Hypothalamus (tissue), 51 donors: ENCODE data around the gene TNS3.
A peak's percentile ranks its signal among the peaks of the same experiment; 100 is the strongest.
"Not testable (repeated sequence)": the region's sequence is repeated elsewhere in the genome, so short reads cannot be mapped to it uniquely, and the experiment has no call there.

Experiments used
- DNase-seq, 51 donors: peaks; one replicate each; lab custom pipeline; 2025; lab: John Stamatoyannopoulos, UW

TNS3 gene

DNA sequence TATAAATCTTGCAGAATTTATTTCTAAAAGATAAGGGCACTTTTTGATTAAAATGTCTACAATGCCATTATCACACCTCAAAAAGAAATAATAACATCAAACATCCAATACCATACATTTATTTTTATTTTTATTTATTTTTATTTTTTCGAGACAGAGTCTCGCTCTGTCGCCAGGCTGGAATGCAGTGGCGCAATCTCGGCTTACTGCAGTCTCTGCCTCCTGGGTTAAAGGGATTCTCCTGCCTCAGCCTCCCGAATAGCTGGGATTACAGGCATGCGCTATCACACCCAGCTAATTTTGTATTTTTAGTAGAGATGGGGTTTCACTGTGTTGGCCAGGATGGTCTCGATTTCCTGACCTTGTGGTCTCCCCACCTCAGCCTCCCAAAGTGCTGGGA is 140.9 kb downstream of the TNS3 start:
- not testable (repeated sequence) for DNase-seq

DNA sequence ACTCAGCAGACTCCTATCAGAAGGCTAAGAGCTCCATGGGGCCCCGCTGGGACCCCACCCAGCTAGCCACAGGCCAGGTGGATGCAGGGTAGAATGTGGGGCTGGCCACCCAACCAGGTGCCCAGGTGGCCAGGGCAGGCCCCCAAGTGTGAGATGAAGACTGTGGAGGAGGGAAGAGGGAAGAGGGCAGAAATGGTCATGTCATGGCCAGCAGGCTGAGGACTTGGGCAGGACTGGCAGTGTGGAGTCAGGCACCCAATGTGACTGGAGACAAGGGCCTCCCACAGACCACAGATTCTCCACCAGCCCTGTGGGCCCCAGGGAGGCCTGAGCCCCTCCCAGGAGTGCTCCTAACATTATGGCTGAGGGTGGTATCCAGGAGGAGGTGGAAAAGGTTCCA is 141.6 kb downstream of the TNS3 start:
- DNase-seq = no peak

- DNase-seq = no peak
Measured at GRCh38 chr7:47439181-47439667, 142.7 kb downstream of the TNS3 start.

GRCh38 chr7:47438411-47439029 is 143.4 kb downstream of the TNS3 start:
- no peak for DNase-seq

- peak in 31 of 51 donors; percentile 6 to 67 (median 34) for DNase-seq
Measured at GRCh38 chr7:47435889-47436312, 146.0 kb downstream of the TNS3 start.

GRCh38 chr7:47433564-47433895 is 148.4 kb downstream of the TNS3 start:
- DNase-seq = no peak

GRCh38 chr7:47432671-47433563 is 149.0 kb downstream of the TNS3 start:
- DNase-seq = no peak

- DNase-seq = no peak
Measured at GRCh38 chr7:47430422-47430821, 151.5 kb downstream of the TNS3 start.

DNA sequence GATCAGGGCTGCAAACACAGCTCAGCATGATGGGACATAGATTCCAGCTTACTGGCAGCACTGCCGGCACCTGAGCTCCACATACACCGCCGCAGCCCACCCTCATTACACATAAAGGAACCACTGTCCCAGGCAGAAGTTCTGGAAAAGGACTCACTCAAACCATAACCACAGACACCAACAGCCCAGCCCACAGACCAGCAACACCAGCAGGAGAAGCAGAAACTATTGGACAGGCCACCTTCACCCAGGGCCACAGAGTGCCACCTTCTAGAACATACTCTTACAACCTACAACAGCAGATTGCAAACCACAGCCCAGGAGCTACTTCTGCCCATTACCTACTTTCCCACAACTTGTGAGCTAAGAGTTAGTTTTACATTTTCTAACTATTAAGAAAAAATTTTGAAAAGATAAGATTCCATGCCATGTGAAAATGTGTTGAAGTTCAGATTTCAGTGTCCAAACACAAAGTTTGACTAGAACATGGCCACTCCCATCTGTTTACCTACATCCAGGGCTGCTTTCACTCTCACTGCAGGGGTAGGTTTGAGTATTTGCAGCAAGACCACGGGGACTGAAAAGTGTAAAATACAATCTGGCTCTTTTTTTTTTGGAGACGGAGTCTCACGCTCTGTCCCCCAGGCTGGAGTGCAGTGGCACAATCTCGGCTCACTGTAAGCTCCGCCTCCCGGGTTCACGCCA is 153.0 kb downstream of the TNS3 start:
- DNase-seq = peak in 1 of 51 donors; percentile 4

DNA sequence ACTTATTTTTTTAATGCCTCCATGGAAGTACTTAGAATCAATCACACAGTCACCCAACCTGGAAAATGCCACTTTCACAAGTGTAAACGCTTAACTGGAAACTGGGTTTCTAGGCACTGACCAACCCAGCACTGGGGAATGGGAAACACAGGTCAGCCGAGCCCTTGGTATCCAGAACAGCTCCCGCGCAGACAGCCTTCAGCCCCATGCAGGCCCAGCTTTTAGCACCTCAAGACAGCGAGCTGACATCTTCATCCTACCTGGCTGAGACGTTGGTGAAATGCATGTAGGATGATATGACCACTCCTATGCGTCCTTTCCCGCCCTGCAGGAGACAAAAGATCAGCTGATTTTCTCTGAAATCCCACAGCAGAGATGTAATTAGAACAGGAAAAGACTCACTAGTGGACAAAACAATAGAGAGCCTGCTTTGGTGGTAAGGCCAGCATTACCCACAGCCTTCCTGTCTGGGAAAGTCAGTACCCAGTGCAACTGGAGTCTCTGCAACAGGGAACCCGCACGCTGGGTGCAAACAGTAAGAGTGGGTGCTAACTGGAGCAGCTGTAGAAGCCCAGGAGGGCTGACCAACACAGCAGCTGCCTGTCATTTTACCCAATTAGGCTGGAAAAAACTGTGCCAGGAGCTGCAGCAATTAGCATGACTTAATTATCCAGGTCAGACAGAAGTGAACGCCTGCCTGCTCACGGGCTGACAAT is 153.7 kb downstream of the TNS3 start:
- no peak for DNase-seq

- DNase-seq = no peak
Measured at GRCh38 chr7:47427051-47427643, 154.8 kb downstream of the TNS3 start.

DNA sequence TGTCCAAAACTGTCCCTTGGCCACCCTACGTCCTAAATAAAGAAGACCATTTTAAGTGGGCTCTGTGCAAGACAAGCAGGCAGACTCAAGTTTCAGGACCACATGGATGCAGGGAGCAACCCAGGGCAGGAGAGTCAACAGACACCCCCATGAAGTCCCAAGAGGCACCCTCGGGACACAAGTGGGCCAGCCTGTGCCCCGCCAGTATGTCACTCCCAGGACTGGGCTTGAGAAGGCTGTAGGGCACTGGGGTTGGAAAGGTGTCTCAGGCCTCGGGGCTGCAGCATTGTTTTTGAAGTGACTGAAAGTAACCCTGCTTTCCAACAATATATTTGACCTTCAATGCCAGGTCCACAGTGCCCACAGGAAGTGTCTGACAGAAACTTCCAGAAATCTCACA is 157.4 kb downstream of the TNS3 start:
- no peak for DNase-seq

- DNase-seq = no peak
Measured at GRCh38 chr7:47423196-47423595, 158.7 kb downstream of the TNS3 start.

DNA sequence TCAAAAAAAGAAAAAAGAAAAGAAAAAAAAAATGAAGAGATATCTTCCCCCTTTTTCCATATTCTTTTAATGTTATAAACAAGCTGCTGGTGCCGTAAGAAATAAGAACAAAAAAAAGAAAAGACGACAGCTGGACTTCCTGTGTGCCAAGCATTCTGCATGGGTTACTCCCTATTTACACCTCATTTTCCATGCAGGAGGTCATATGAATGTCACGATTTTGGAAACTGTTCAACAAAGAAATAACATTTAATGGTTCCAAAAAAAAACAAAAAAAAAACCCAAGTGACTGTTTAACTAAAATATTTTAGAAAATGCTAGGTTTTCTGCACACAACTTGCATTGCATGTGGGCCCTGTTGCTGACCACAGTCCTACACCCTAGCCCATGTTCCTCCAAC is 159.3 kb downstream of the TNS3 start:
- DNase-seq = no peak

DNA sequence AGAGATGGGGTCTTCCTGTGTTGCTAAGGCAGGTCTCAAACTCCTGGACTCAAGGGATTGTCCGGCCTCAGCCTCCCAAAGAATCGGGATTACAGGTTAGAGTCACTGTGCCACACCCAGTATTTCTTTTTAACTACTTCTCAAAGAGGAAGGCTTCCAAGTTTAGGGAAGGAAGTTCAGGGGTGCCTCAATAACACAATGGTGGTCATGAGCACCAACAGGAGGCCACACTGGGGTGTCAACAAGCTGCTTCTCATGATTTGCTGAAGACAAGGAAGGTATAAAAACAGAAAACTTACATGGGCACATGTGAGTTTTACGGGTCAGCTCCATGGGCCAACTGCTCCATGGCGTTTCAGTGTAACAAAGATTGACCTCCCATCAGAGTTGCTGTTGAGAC is 160.5 kb downstream of the TNS3 start:
- no peak for DNase-seq

DNA sequence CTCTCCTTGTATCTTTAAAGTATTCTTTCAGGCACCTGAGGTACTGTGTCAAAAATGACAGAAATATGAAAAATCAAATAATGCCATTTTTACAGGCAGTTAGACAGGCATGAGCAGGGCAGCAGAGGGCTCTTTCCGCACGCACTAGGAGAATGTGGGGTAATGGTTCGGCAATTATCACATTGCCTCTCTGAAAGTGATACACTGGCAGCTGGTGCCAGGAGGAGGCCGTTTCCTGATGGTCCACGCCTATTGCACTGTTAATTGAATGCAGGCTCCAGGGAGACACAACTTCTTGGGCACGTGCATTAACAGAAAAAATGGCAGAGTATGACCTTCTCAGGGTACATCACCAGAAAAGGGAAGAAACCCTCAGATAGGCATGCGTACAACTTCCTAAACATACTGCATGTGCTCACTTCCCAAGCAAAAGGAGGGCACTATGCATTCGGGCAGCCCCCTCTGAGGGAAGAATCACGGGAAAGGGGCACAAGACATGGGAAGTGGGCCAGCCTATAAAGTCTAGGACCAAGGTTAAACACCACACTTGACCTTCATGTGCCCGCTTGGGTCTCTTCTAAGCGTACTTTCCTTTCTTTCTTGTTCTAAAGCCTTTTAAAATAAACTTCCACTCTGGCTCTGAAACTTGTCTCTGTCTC is 161.7 kb downstream of the TNS3 start:
- DNase-seq = no peak

- no peak for DNase-seq
Measured at GRCh38 chr7:47419471-47419870, 162.4 kb downstream of the TNS3 start.

- DNase-seq = no peak
Measured at GRCh38 chr7:47418601-47419309, 163.2 kb downstream of the TNS3 start.
